PC-9 (cell line): Measurements from ENCODE around the gene ASTE1. TPM values are rescaled to one million over a fixed set of nuclear protein-coding genes. Genes with fewer than 3 reads are reported as not detected.
"Not testable (repeated sequence)": the region's sequence is repeated elsewhere in the genome, so short reads cannot be mapped to it uniquely, and the experiment has no call there.

Source experiments
- BruUV-seq: library from RNA; stranded (reverse); fragments of 400-500 nt; replicated peaks from 2 replicates; lab custom pipeline; 2021; lab: Mats Ljungman, UMichigan
- CTCF ChIA-PET: fragments of 300-600 bp; sonication (Branson Sonifier 250); formaldehyde crosslinking; loops from one replicate; lab custom pipeline; 2022; ENCODE audit warnings: antibody characterized with exemption; lab: Charles Lee
- POLR2A ChIA-PET: fragments of 300-600 bp; sonication (Branson Sonifier 250); formaldehyde crosslinking; loops from one replicate; lab custom pipeline; 2022; ENCODE audit warnings: antibody characterized with exemption; ENCODE audit not compliant: unreplicated experiment; lab: Charles Lee
- DNase-seq, 2 experiments: peaks; one replicate each; pipeline versions ENCODE4 v3.0.0 to v3.0.0-alpha.2; 2015 to 2022; ENCODE audit warnings: mixed read lengths in 1 of 2
- H2AFZ ChIP-seq: fragments of 200-600 bp; sonication (generic); 2 replicates; pipeline ENCODE4 v1.8.1; 2017; ENCODE audit warnings: antibody characterized with exemption
- H3F3A ChIP-seq: fragments of 200-600 bp; sonication (generic); 2 replicates; pipeline ENCODE4 v1.8.1; 2017; ENCODE audit warnings: antibody characterized with exemption, mild to moderate bottlenecking, low read depth; ENCODE audit not compliant: insufficient read depth
- H3K27ac ChIP-seq: fragments of 200-600 bp; sonication (generic); 2 replicates; pipeline ENCODE4 v1.6.1; 2016; ENCODE audit warnings: mixed run types
- H3K27me3 ChIP-seq: fragments of 200-600 bp; sonication (generic); 2 replicates; pipeline ENCODE4 v1.6.1; 2016; ENCODE audit warnings: low read depth, mixed run types; ENCODE audit not compliant: insufficient read depth
- H3K36me3 ChIP-seq: fragments of 200-600 bp; sonication (generic); 2 replicates; pipeline ENCODE4 v1.6.1; 2016; ENCODE audit warnings: low read depth, mixed run types
- H3K4me1 ChIP-seq: fragments of 200-600 bp; sonication (generic); replicated peaks from 2 replicates; pipeline ENCODE4 v1.6.1; 2016; ENCODE audit warnings: mixed run types; ENCODE audit not compliant: insufficient read depth
- H3K4me2 ChIP-seq: fragments of 200-600 bp; sonication (generic); 2 replicates; pipeline ENCODE4 v1.6.1; 2017; ENCODE audit warnings: mixed run types
- H3K4me3 ChIP-seq: fragments of 200-600 bp; sonication (generic); 2 replicates; pipeline ENCODE4 v1.6.1; 2016; ENCODE audit warnings: mixed run types
- H3K79me2 ChIP-seq: fragments of 200-600 bp; sonication (generic); 2 replicates; pipeline ENCODE4 v1.6.1; 2017; ENCODE audit warnings: low read depth, mixed run types
- H3K9me2 ChIP-seq: fragments of 200-600 bp; sonication (generic); 2 replicates; pipeline ENCODE4 v1.8.1; 2017; ENCODE audit warnings: mild to moderate bottlenecking; ENCODE audit not compliant: insufficient read depth
- H3K9me3 ChIP-seq: fragments of 200-600 bp; sonication (generic); 2 replicates; pipeline ENCODE4 v1.8.1; 2016; ENCODE audit warnings: low read depth; ENCODE audit not compliant: insufficient read depth
- H4K20me1 ChIP-seq: fragments of 200-600 bp; sonication (generic); 2 replicates; pipeline ENCODE4 v1.8.1; 2017; ENCODE audit not compliant: insufficient read depth
- CTCF ChIP-seq: fragments of 200-600 bp; sonication (generic); conservative IDR thresholded peaks from 2 replicates; pipeline ENCODE4 v1.6.1; 2017; ENCODE audit warnings: mixed run types, antibody characterized with exemption, mild to moderate bottlenecking, moderate library complexity
- EZH2 ChIP-seq: fragments of 200-600 bp; sonication (generic); IDR thresholded peaks from 2 replicates; pipeline ENCODE4 v1.8.0; 2017; ENCODE audit warnings: antibody characterized with exemption, low read depth
- intact Hi-C: fragments of 100-400 bp; cut with micrococcal nuclease; formaldehyde crosslinking; loops from one replicate; pipeline ENCODE4 v1.10.0; 2022; ENCODE audit not compliant: unreplicated experiment
- total RNA-seq: library from RNA; stranded (reverse); gene quantifications from 2 replicates; pipeline ENCODE4 v1.2.3, GENCODE V29; 2021

ASTE1 gene
- total RNA-seq, 1 experiment from 2014 or later: 3.9 TPM

DNA sequence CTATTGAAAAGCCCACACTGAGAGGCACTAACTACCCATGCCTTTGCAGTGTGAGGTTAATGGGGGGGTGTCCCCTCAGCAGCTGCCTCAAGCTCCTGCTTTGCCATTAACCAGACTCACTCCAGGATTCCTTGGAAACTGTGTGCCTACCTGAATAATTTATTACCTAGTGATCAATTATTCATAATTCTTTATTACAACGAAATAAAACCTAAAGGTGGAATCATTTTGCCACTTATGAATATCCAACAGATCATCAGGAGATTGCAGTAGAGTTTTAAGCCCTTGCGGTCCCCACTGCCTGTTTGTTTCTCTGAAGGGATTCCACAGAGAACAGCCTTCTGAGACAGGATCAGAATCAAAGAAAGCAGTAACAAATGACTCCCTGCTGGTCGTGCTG lies 23.4 kb upstream of the ASTE1 start:
- no peaks in the 10 kb centered on the region for H4K20me1 ChIP-seq
- no peak overlapping the region for H3K27ac ChIP-seq
- no peaks in the 10 kb centered on the region for H3K9me3 ChIP-seq
- no peaks in the 10 kb centered on the region for H3K27me3 ChIP-seq
- POLR2A ChIA-PET: no interaction called here
- CTCF ChIA-PET: no interaction called here
- H3K9me2 ChIP-seq: no peaks in the 10 kb centered on the region
- no peak overlapping the region for H3K4me3 ChIP-seq
- BruUV-seq: no TSS peak
- no peak for DNase-seq
- H2AFZ ChIP-seq: no peak overlapping the region
- no peak for TF ChIP-seq EZH2
- TF ChIP-seq CTCF: no peak
- no peak overlapping the region for H3K4me2 ChIP-seq
- no peaks in the 10 kb centered on the region for H3K79me2 ChIP-seq
- H3F3A ChIP-seq: no peaks in the 10 kb centered on the region
- intact Hi-C loops: no loop called here
- no peaks in the 10 kb centered on the region for H3K36me3 ChIP-seq
- H3K4me1 ChIP-seq: no peaks in the 10 kb centered on the region

DNA sequence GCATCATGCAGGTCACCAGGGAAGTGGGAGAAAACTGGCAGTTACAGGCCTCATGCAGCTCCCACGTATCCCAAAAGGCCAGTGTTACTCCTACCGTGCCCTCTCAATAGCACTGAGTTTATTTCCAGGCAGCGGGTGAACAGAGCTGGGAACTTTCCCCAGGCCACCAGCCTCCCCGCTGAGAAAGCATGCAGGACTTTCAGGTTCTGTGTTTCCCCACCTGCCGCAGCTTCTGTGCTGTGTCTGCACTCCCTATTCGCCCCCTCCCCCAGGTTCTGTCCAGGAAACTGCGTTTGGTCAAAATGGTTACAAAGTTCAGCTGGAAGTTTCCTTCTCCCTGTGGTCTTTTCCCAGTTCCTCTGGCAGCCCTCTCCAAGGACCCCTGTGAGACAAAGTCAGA lies 21.4 kb upstream of the ASTE1 start:
- intact Hi-C loops: no loop called here
- Histone ChIP-seq H4K20me1 (no peaks in the 10 kb centered on the region), H3K36me3 (no peaks in the 10 kb centered on the region), H3K79me2 (no peaks in the 10 kb centered on the region), H3K27ac (no peak overlapping the region), H3F3A (no peaks in the 10 kb centered on the region), H3K4me1 (no peaks in the 10 kb centered on the region), H3K9me2 (no peaks in the 10 kb centered on the region), H2AFZ (no peak overlapping the region), H3K4me3 (no peak overlapping the region), H3K4me2 (no peak overlapping the region), H3K27me3 (no peaks in the 10 kb centered on the region), H3K9me3 (no peaks in the 10 kb centered on the region; the same call in 1 of the 2 replicates)
- ChIA-PET POLR2A (no interaction called here), CTCF (no interaction called here)
- DNase-seq: no peak
- BruUV-seq: no TSS peak
- TF ChIP-seq CTCF: no peak

DNA sequence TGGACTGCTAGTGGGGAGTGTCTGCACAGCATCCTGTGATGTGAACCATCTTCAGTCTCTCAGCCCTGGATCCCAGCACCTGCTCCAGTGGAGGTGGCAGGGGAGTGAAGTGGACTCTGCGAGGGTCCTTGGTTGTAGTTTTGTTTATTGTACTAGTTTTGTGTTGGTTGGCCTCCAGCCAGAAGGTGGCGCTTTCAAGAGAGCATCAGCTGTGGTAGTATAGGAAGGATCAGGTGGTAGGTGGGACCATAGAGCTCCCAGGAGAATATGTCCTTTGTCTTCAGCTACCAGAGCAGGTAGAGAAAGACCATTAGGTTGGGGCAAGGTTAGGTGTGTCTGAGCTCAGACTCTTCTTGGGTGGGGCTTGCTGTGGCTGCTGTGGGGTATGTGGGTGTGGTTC lies 21.0 kb upstream of the ASTE1 start:
- DNase-seq: no peak
- Histone ChIP-seq H3K4me1 (no peaks in the 10 kb centered on the region), H3K79me2 (no peaks in the 10 kb centered on the region), H3K27ac (no peak overlapping the region), H3K9me3 (no peaks in the 10 kb centered on the region; the same call in 1 of the 2 replicates), H3K27me3 (no peaks in the 10 kb centered on the region), H3K9me2 (no peaks in the 10 kb centered on the region), H3K36me3 (no peaks in the 10 kb centered on the region), H3K4me3 (no peak overlapping the region), H4K20me1 (no peaks in the 10 kb centered on the region), H3K4me2 (no peak overlapping the region), H3F3A (no peaks in the 10 kb centered on the region), H2AFZ (no peak overlapping the region)
- ChIA-PET CTCF (no interaction called here), POLR2A (no interaction called here)
- intact Hi-C loops: no loop called here
- no peak for TF ChIP-seq EZH2
- TF ChIP-seq CTCF: no peak
- no TSS peak for BruUV-seq

DNA sequence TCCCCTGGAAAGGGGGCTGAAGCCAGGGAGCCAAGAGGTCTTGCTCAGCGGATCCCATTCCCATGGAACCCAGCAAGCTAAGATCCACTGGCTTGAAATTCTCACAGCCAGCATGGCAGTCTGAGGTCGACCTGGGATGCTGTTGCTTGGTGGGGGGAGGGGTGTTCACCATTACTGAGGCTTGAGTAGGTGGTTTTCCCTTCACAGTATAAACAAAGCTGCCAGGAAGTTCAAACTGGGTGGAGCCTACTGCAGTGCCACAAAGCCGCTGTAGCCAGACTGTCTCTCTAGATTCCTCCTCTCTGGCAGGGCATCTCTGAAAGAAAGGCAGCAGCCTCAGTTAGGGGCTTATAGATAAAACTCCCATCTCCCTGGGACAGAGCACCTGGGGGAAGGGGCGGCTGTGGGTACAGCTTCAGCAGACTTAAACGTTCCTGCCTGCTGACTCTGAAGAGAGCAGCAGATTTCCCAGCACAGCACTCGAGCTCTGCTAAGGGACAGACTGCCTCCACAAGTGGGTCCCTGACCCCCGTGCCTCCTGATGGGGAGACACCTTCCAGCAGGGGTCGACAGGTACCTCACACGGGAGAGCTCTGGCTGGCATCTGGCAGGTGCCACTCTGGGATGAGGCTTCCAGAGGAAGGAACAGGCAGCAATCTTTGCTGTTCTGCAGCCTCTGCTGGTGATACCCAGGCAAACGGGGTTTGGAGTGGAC lies 15.8 kb upstream of the ASTE1 start:
- H2AFZ ChIP-seq, POLR2A ChIA-PET, H3K27me3 ChIP-seq, DNase-seq, H3K9me2 ChIP-seq, H3F3A ChIP-seq, H3K4me2 ChIP-seq, H3K9me3 ChIP-seq, H3K79me2 ChIP-seq, H3K4me3 ChIP-seq, H3K27ac ChIP-seq, BruUV-seq, H3K4me1 ChIP-seq, H3K36me3 ChIP-seq, intact Hi-C loops, H4K20me1 ChIP-seq: not testable (repeated sequence)
- CTCF ChIA-PET: interaction anchor here (0.6 kb wide), 1 partner anchor 641 kb away, joined by 3 read pairs; no protein-coding TSS in a partner anchor
